ENCODE measurements around the gene VSIR.

- no peak for TF ChIP-seq CTCF (IDR thresholded peaks at IDR 0.05; ENCODE audit: low read depth, low read length)
- TF ChIP-seq MYC (IDR thresholded peaks at IDR 0.05; ENCODE audit: low read depth, low read length) = no peak
- no peak for TF ChIP-seq POLR2A (IDR thresholded peaks at IDR 0.05; ENCODE audit: extremely low read depth, insufficient read length)
- TF ChIP-seq MAX (IDR thresholded peaks at IDR 0.05; ENCODE audit: low read depth, low read length) = peak; percentile 19; the same call in 1 of the 2 replicates
These were observed 59.9 kb downstream of the VSIR start for GRCh38 chr10:71713135-71714030.
